ENCODE results near the gene EXOC2. TPM values are rescaled to one million over a fixed set of nuclear protein-coding genes. Genes with fewer than 3 reads are reported as not detected.

EXOC2 gene
- polyA plus RNA-seq, 10 donors, result 20.4 to 29.6 (median 23.9) TPM

DNA sequence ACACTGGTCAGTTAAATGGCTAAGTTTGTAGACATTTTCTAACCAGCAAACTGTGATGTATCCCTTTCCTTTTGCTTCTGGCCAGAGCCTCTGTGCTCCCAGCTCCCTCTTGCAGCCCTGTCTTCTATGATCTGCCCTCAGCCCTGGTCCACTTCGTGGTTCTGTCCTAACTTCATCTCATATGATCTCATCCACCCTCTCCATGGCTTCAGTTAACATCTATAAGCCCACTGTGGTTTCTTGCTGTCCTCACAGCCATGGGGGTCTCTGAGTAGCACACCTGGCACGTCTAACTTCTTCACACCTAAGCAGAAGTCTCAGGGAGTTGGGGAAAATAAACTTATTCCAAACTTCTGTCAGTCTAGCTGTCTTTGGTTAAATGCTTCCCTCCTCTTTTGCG is 219.6 kb downstream of the EXOC2 start:
- no peak for DNase-seq

DNA sequence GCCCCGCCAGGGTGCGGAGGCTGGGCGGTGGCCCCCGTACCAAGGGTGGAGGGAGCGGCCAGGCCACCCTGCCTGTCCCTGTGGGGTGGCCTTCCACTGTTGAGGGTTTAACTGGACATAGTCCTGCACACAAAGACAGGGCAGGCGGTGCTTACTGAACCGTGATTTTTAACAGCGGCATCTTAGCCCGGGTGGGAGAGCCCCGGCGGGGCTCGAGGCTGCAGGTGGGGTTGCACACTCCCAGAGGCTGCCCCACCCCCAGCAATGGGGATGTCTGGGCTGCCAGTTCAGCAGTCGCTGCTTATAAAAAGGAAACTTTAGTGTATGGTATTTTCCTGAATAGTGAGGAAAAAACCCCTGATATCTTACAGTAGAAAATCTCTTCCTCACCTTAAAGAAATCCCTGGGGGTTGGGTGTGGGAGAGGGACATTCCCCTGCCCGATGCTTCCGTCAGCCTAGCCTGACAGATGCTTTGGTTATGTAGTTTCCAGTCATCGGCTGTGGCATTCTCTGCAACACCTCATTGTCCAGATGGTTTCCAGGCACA is 222.0 kb downstream of the EXOC2 start:
- no peak for DNase-seq

DNA sequence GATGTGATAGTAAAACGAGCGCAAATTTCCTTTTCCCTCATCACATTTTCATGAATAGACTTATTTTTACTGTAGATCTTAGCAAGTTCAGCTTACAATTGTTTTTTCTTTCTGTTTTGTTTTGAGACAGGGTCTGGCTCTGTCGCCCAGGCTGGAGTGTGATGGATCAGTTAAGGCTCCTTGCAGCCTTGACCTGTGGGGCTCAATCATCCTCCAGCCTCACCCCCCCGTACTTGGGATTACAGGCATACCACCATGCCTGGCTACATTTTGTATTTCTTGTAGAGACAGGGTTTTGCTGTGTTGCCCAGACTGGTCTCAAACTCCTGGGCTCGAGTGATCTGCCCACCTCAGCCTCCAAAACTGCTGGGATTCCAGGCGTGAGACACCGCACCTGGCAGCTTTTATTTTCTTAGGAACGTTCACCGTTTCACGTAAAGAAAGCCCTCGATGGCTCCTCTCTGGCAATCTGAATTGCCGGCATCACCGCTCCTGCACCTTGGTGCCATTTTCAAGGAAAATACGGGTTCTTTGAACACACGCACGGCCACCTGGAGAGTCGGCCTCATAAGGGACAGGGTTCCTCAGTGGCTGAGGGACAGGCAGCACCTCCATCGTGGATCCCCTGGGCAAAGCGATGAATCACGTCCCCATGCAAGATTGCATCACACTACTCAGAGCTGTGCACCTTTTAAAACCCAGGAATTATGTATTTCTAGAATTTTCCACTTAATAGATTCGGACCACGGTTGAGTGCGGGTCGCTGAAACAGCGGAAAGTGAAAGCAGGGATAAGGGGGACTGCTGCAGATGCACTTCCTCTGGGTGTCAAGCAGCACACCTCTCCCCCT is 222.7 kb downstream of the EXOC2 start:
- no peak for DNase-seq

DNA sequence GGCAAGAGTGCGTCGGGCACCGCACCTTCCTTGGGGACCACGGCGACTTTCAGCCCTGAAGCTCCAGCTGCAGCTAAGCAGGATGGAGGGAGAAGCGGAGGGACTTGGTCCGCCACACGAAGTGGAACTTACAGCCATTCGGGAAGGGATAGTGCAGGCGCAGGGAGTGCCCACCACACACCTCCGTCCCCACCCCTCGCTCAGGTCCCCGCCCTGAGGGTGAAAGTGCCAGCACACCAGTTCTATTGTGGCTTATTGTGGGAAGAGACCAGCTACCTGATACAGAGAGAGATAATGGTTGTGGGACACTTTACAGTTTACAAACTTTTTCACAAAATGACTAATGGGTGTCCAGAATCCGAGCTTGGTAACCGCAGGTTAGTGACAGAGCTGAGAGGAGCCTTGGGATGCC is 225.3 kb downstream of the EXOC2 start:
- DNase-seq, result no peak

- DNase-seq, result no peak
Measured at GRCh38 chr6:467111-467510, 225.8 kb downstream of the EXOC2 start.

- no peak for DNase-seq
Measured at GRCh38 chr6:466564-466963, 226.4 kb downstream of the EXOC2 start.

DNA sequence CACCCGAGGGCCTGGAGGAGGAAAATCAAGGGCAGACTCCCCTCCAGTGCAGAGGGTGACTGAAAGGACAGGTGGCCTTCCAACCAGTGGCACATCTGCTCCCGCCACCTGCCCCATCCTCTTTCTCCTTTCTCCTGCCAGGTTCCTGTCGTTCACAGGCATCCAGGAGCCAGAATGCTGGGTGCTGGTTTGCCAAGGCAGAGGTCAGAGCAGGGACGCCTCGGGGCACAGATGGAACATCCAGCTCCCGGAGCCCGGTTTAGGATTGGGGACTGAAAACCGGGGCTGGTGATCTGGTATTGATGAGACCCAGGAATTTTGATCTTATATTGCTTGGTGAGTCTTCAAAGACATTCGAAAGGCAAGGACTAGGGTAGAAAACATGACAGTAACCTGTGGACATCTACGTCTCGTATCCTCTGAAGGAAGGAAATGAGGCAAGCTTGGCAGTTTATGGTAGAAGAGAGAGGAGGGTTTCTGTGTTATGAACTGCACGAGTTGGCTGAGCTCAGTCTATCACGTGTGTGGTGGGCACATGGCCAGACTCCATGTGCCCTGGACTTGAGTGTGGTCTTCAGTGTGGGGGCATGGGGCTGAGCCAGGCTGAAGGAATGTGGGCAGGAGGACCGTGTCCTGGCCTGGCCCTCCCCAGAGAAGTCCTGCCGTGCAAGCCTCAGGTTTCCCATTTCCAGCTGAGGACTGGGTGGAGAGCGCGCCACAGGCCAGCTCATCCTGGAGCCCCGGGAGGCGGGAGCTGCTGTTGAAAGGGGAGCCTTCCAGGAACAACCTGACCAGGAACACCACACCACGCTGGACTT is 227.2 kb downstream of the EXOC2 start:
- DNase-seq, result no peak

DNA sequence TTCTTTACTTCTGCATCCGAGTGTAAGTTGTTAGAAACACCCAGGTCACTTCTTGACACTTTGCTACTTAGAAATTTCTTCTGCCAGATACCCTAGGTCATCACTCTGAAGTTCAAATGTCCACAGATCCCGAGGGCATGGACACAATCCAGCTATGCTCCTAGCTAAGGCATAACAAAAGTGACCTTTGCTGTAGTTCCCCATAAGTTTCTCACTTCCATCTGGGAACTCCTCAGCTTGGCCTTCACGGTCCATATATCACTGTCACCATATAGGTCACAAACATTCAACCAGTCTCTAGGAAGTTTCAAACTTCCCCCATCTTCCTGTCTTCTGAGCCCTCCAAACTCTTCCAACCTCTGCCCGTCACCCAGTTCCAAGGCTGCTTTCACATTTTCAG is 236.1 kb downstream of the EXOC2 start:
- DNase-seq, result no peak

GRCh38 chr6:456358-456867 is 236.5 kb downstream of the EXOC2 start:
- DNase-seq, result no peak

- DNase-seq, result no peak
Measured at GRCh38 chr6:455835-456234, 237.1 kb downstream of the EXOC2 start.

DNA sequence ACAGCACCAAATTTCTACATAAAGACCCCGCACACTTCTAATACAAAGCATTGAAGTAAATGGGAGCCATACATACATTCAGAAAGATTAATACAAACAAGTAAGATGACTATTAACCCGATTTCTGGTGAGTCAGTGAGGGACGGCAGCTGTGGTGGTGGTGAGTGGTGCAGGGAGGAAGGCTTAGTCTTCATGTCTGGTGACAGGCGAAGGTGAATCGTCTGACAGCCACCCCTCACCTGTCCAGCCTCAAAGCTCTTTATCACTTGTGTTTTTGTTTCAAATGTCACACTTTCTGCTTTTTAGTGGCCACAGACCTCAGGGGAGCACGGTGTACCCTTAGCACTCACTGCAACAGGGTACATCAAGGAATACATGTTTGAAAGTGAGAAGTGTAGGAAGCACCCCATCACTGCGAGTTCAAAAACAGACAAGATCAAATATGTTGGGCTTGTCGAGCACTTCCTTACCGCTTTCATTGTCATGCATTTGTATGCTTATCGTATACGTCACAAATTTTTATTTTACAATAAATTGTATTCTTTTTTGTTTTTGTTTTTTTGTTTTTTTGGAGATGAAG is 237.8 kb downstream of the EXOC2 start:
- no peak for DNase-seq

DNA sequence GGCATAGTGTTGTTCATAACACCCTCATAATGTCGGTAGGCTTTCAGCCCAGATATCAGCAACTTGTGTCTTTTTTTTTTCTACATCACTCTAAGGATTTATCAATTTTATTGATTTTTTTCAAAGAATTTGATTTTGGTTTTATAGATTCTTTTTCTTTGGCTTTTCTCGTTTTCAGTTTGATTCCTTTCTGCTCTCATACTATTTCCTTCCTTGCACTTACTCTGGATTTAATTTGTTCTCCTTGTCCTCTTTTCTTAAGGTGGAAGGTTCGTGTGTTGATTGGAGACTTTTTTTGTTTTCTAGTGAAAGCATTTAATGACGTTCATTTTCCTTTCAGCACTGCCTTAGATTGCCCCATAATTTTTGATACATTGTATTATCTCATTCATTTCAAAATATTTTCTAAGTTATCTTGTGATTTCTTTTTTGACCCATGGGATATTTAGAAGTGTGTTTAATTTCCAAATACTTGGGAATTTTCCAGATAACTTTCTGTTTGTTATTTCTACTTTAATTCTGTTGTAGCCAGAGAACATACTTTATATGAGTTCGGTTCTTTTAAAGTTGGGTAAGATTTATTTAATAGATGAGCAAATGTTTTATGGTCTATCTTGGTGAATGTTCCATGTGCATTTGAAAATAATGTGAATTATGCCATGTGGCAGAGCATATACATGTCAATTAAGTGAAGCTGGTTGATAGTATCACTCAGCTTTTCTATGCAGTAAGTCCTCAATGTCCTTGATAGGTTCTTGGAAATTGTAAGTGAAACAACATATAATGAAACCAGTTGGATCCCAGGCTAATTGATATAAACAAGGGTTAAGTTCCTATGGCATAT is 238.6 kb downstream of the EXOC2 start:
- peak in 1 of 3 donors; percentile 25 for DNase-seq

DNA sequence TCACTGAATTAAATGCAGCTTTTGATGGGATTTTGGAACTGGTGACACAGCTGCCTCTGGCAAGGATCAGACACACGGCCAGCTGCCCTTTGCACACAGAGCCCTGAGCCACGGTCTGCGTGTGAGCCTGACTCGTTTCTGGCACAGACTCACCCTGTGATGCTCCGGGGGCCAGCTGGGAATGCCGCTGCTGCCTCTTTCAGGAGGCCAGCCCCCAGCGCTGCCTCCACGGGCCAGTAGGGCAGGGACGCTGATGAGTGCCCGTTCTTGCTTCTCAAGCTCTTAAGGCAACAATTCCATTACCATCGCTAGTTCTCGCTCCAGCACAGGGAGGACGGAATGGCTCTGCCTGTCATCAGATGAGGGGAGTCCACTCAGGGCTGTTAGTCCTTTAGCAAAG is 239.8 kb downstream of the EXOC2 start:
- DNase-seq, result peak in 2 of 3 donors; percentile 63 to 80

DNA sequence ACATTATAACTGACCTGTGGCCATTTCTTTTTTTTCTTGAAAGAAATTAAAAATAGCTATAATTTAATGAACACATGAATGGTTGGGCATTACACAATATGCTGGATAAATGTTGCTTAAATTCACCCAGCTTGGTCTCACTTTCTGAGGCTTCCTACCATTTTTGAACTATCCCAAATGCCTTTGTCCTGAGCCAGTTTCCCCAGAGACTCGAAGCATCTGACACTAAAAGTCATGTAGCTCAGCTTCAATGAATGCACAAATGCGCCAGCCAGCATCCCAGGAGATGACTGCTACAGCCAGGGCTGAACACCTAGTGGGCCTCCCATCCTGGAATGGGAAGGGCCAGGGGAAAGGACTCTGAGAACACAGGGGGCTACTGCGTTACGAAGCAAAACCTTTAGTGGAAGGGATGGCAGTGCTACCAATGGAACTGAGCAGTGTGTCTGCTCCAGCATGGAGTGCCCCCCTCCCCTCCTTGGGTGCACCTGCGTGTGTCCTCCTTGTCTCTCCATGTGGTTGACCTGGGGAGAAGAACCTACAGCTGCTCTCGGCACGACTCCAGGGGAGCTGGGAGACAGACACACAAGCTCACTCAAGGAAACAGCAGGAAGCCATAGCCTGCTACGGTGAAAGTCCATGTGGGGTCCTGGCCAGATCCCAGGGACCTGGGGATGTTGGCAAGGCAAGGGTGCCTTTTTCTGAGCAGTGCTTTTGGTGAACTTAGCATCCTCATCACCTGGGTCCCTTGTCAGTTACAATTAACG is 240.5 kb downstream of the EXOC2 start:
- peak in 1 of 3 donors; percentile 42 for DNase-seq

DNA sequence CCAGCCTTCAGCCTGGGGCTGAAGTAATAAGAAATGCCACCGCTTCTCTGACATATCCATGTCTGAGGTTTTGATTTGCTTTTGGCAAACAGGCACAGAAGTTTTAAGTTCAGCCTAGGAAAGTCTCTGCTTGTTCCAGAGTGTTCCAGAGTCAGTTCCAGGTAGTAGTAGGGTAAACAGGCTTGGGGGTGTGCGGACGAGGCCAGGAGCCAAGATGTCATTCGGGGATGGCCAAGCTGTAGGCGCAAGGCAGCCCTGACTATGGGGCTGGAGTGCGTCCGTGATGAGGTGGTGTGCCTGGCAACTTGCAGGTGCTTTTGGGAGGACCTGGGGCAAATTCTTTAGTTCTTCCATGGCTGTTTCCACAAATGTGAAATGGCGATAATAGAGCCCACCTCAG is 241.1 kb downstream of the EXOC2 start:
- no peak for DNase-seq

- DNase-seq, result no peak
Measured at GRCh38 chr6:451336-451735, 241.6 kb downstream of the EXOC2 start.

DNA sequence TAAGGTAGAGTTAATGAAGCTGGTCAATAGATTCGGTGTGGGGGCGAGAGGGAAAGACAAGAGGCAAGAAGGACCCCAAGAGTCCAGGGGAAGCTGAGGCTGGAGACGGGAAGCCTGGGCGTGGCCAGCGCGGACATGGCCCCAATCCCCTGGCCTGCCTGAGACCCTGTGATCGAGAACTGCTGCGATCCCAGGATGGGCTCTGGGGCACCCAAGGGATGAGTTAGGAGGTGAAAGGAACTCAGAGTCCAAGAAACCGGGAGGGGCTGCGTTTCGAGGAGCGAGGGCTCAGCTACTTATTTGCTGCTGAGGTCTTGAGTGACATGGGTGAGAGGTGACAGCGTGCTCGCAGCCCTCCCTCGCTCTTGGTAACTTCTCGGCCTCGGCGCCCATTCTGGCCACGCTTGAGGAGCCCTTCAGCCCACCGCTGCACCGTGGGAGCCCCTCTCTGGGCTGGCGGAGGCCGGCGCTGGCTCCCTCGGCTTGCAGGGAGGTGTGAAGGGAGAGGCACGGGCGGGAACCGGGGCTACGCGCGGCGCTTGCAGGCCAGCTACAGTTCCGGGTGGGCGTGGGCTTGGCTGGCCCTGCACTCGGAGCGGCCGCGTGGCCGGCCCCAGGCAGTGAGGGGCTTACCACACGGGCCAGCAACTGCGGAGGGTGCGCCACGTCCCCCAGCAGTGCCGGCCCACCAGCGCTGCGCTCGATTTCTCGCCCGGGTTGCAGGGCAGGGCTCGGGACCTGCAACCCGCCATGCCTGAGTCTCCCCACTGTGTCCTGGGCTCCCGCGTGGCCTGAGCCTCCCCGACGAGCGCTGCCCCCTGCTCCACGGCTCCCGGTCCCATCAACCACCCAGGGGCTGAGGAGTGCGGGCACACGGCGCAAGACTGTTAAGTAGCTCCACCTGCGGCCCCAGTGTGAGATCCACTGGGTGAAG is 243.2 kb downstream of the EXOC2 start:
- DNase-seq, result no peak

- DNase-seq, result no peak
Measured at GRCh38 chr6:449057-449430, 243.9 kb downstream of the EXOC2 start.
